Gastroesophageal sphincter (tissue), 4 donors: ENCODE results near the gene STX1A. TPM values are rescaled to one million over a fixed set of nuclear protein-coding genes. Genes with fewer than 3 reads are reported as not detected.

Experiments used
- ATAC-seq: fragments of 150-250 bp; one replicate; pipeline ENCODE4 v1.9.1; 2016; ENCODE audit warnings: mild to moderate bottlenecking, moderate library complexity
- H3K27ac ChIP-seq, 4 donors: fragments of 200-600 bp; sonication (generic) in 3 of 4; 1 replicate in 3 of 4; 2 replicates in 1 of 4; pipeline ENCODE4 v1.5.1; 2016 to 2019
- H3K27me3 ChIP-seq: fragments of 200-600 bp; sonication (generic); one replicate; pipeline ENCODE4 v1.5.1; 2019
- H3K36me3 ChIP-seq, 2 donors: fragments of 200-600 bp; sonication (generic); one replicate each; pipeline ENCODE4 v1.5.1; 2019; ENCODE audit warnings: control low read depth in 1 of 2
- H3K4me1 ChIP-seq, 3 donors: fragments of 200-600 bp; sonication (generic); 1 replicate in 2 of 3; 2 replicates in 1 of 3; pipeline ENCODE4 v1.5.1; 2016 to 2019; ENCODE audit warnings: control low read depth in 2 of 3
- H3K4me3 ChIP-seq, 2 donors: fragments of 200-600 bp; sonication (generic); one replicate each; pipeline ENCODE4 v1.5.1; 2019; ENCODE audit warnings: mild to moderate bottlenecking in 1 of 2, moderate library complexity in 1 of 2
- H3K9me3 ChIP-seq, 3 donors: fragments of 200-600 bp; sonication (generic); one replicate each; pipeline ENCODE4 v1.5.1; 2017 to 2019; ENCODE audit warnings: control low read depth in 2 of 3
- EP300 ChIP-seq: sonication (generic); formaldehyde crosslinking; IDR thresholded peaks from one replicate; pipeline ENCODE4 v1.6.1; 2017; ENCODE audit warnings: antibody characterized with exemption, mild to moderate bottlenecking
- POLR2A ChIP-seq, 2 donors: fragments of 450-650 bp; IDR thresholded peaks; one replicate each; pipeline ENCODE4 v1.6.1; 2017; ENCODE audit warnings: antibody characterized with exemption in 2 of 2, mild to moderate bottlenecking in 2 of 2, moderate library complexity in 1 of 2
- POLR2AphosphoS5 ChIP-seq: sonication (generic); formaldehyde crosslinking; IDR thresholded peaks from one replicate; pipeline ENCODE4 v1.6.1; 2017; ENCODE audit warnings: antibody characterized with exemption
- WGBS, 2 donors: methylation state at CpG; one replicate each; pipeline ENCODE4 v1.1.5; 2018; ENCODE audit warnings: low coverage in 1 of 2; 5-methylcytosine and 5-hydroxymethylcytosine counted together
- total RNA-seq, 4 donors: library from RNA; depleted of rRNA; stranded (reverse); fragments of >200 nt; gene quantifications; one replicate each; pipeline ENCODE4 v1.1.0, GENCODE V29; 2016
- TF ChIP-seq, protein P1 (sequence below), 4 experiments: fragments of 200-600 bp in 2 of 4; fragments of 450-650 bp in 2 of 4; sonication (generic) in 1 of 4; IDR thresholded peaks; one replicate each; pipeline ENCODE4 v1.5.1; 2017 to 2019; ENCODE audit warnings: antibody characterized with exemption in 4 of 4, mild to moderate bottlenecking in 2 of 4, moderate library complexity in 2 of 4

STX1A gene
- total RNA-seq, 4 donors from 2014 or later = 9.6 to 24.0 (median 15.2) TPM

- H3K4me3 ChIP-seq = peak overlapping the region in 1 of 2 donors; percentile 43
- ATAC-seq = no peak
These were observed 16.2 kb downstream of the STX1A start for GRCh38 chr7:73703225-73703624.

GRCh38 chr7:73702665-73703064 lies 16.8 kb downstream of the STX1A start:
- H3K4me1 ChIP-seq = peaks cover 0 to 22% (median 7%) of the 10 kb centered on the region in 3 donors
- no peak for TF ChIP-seq POLR2A (IDR thresholded peaks at IDR 0.05)
- no peak for TF ChIP-seq POLR2AphosphoS5
- no peak for TF ChIP-seq EP300
- TF ChIP-seq, protein P1, sequence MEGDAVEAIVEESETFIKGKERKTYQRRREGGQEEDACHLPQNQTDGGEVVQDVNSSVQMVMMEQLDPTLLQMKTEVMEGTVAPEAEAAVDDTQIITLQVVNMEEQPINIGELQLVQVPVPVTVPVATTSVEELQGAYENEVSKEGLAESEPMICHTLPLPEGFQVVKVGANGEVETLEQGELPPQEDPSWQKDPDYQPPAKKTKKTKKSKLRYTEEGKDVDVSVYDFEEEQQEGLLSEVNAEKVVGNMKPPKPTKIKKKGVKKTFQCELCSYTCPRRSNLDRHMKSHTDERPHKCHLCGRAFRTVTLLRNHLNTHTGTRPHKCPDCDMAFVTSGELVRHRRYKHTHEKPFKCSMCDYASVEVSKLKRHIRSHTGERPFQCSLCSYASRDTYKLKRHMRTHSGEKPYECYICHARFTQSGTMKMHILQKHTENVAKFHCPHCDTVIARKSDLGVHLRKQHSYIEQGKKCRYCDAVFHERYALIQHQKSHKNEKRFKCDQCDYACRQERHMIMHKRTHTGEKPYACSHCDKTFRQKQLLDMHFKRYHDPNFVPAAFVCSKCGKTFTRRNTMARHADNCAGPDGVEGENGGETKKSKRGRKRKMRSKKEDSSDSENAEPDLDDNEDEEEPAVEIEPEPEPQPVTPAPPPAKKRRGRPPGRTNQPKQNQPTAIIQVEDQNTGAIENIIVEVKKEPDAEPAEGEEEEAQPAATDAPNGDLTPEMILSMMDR (IDR thresholded peaks at IDR 0.05) = no peak
- no CpG with 5 or more reads among the region's 18 CpGs for WGBS, 2 donors
- ATAC-seq = no peak
- peaks cover 0 to 87% of the 10 kb centered on the region in 2 donors for H3K36me3 ChIP-seq
- H3K9me3 ChIP-seq = no peaks in the 10 kb centered on the region
- H3K4me3 ChIP-seq = no peak overlapping the region
- H3K27me3 ChIP-seq = no peaks in the 10 kb centered on the region
- H3K27ac ChIP-seq = no peak overlapping the region

More at GRCh38 chr7:73703225-73703624, 16.2 kb downstream of the STX1A start:
- Histone ChIP-seq H3K36me3 (peaks cover 0 to 84% of the 10 kb centered on the region in 2 donors), H3K4me1 (peaks cover 0 to 22% (median 7%) of the 10 kb centered on the region in 3 donors), H3K27me3 (no peaks in the 10 kb centered on the region), H3K9me3 (no peaks in the 10 kb centered on the region), H3K27ac (no peak overlapping the region)
- 65 to 80% methylated on average over 2 to 5 of the region's 13 CpGs for WGBS, 2 donors
- TF ChIP-seq POLR2A (IDR thresholded peaks at IDR 0.05) (no peak), POLR2AphosphoS5 (no peak), EP300 (no peak)
- TF ChIP-seq, protein P1 (IDR thresholded peaks at IDR 0.05) = no peak

DNA sequence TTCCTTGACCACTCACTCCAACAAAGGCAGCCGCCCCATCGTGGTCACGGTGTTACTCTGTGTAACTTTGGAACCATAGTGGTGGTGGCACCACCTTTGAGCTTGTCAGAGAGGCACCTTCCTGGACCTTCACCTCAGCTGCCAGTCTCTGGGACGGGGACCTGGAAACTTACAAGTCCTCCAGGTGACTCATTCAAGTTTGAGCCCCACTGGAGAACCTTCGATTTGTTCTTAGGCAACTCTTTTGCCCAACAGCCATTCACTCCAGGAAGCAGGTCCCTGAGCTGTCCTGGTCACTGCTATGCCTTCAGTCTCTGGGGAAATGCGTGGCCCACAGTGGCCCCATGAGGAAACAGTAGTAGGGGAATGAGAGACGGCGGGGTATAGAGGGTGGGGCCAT lies 17.2 kb downstream of the STX1A start:
- Histone ChIP-seq H3K27ac (no peak overlapping the region), H3K4me1 (peaks cover 0 to 22% (median 7%) of the 10 kb centered on the region in 3 donors), H3K9me3 (no peaks in the 10 kb centered on the region), H3K36me3 (peaks cover 0 to 87% of the 10 kb centered on the region in 2 donors), H3K4me3 (no peak overlapping the region), H3K27me3 (no peaks in the 10 kb centered on the region)
- WGBS, 2 donors = 80% methylated on average over 1 of the region's 8 CpGs; no CpG with 5 or more reads in 1 of the 2 donors
- ATAC-seq = no peak
- TF ChIP-seq, protein P1 (IDR thresholded peaks at IDR 0.05) = no peak
- TF ChIP-seq EP300 (no peak), POLR2A (IDR thresholded peaks at IDR 0.05) (no peak), POLR2AphosphoS5 (no peak)

DNA sequence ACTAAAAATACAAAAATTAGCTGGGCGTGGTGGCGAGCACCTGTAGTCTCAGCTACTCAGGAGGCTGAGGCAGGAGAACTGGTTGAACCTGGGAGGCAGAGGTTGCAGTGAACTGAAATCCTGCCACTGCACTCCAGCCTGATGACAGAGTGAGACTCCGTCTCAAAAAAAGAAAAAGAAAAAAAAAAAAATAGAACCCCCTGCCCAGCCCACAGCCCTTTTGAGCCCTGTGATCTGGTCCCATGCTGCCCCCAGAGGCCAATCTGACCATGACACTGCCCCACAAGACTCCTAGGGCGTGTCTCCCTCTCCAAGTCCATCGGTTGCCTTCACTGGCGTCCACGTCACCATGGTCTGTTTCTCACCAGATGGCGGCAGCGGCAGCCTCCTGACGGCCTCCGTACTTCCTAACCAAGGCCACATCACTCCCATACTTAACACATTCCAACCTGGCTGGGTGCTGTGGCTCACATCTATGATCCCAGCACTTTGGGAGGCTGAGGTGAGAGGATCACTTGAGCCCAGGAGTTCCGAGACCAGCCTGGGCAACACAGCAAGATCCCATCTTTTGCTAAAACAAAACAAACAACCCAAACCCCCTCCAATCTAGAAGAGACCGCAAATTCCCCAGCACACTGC lies 18.0 kb downstream of the STX1A start:
- ATAC-seq = no peak
- TF ChIP-seq POLR2A (IDR thresholded peaks at IDR 0.05) = no peak
- TF ChIP-seq, protein P1 (IDR thresholded peaks at IDR 0.05) = peak in 2 of 4 experiments; percentile 46 to 56
- Histone ChIP-seq H3K27ac (no peak overlapping the region), H3K4me1 (peaks cover 0 to 22% (median 7%) of the 10 kb centered on the region in 3 donors), H3K36me3 (peaks cover 0 to 87% of the 10 kb centered on the region in 2 donors), H3K9me3 (no peaks in the 10 kb centered on the region), H3K4me3 (no peak overlapping the region), H3K27me3 (no peaks in the 10 kb centered on the region)
- 72 to 75% methylated on average over 4 to 13 of the region's 13 CpGs for whole genome bisulfite sequencing, 2 donors

GRCh38 chr7:73700581-73701134 lies 18.8 kb downstream of the STX1A start:
- Histone ChIP-seq H3K27me3 (no peaks in the 10 kb centered on the region), H3K36me3 (peaks cover 0 to 87% of the 10 kb centered on the region in 2 donors), H3K4me3 (no peak overlapping the region), H3K9me3 (no peaks in the 10 kb centered on the region), H3K4me1 (peaks cover 0 to 22% (median 7%) of the 10 kb centered on the region in 3 donors), H3K27ac (no peak overlapping the region)
- no peak for ATAC-seq
- WGBS, 2 donors = 67 to 95% methylated on average over 1 to 4 of the region's 15 CpGs
- TF ChIP-seq, protein P1 (IDR thresholded peaks at IDR 0.05) = no peak
- no peak for TF ChIP-seq POLR2AphosphoS5
- no peak for TF ChIP-seq EP300
- no peak for TF ChIP-seq POLR2A (IDR thresholded peaks at IDR 0.05)
